C4-2B (cell line): ENCODE measurements around the gene KIAA0825.

ENCODE experiments used
- H3K27ac ChIP-seq: fragments of 450-650 bp; 2 replicates; pipeline ENCODE4 v1.5.1; 2017
- ZFX ChIP-seq: fragments of 450-650 bp; IDR thresholded peaks from 2 replicates; pipeline ENCODE4 v1.6.1; 2017
- TF ChIP-seq, protein P1 (sequence below): fragments of 450-650 bp; conservative IDR thresholded peaks from 2 replicates; pipeline ENCODE4 v1.5.1; 2017; ENCODE audit warnings: mild to moderate bottlenecking

Gene KIAA0825

DNA sequence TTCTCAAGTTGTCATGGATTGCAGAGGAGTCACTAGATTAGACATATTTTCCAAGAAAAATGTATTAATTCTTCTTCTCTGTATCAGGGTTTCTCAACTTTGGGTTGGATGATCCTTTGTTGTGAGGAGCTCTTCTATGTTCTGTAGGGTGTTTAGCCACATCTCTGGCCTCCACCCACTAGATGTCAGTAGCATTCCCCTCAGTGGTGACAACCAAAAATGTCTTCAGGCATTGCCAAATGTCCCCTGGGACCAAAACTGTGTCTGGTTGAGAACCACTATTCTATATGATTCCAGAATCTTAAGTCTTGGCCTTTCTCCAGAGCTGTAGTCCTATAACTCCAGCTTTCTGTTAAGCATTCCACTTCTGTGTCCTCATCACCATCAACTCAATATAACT, 220.9 kb downstream of the KIAA0825 start:
- TF ChIP-seq, protein P1, sequence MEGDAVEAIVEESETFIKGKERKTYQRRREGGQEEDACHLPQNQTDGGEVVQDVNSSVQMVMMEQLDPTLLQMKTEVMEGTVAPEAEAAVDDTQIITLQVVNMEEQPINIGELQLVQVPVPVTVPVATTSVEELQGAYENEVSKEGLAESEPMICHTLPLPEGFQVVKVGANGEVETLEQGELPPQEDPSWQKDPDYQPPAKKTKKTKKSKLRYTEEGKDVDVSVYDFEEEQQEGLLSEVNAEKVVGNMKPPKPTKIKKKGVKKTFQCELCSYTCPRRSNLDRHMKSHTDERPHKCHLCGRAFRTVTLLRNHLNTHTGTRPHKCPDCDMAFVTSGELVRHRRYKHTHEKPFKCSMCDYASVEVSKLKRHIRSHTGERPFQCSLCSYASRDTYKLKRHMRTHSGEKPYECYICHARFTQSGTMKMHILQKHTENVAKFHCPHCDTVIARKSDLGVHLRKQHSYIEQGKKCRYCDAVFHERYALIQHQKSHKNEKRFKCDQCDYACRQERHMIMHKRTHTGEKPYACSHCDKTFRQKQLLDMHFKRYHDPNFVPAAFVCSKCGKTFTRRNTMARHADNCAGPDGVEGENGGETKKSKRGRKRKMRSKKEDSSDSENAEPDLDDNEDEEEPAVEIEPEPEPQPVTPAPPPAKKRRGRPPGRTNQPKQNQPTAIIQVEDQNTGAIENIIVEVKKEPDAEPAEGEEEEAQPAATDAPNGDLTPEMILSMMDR: peak; percentile 11; the same call in 1 of the 2 replicates
- no peak for TF ChIP-seq ZFX
- no peak overlapping the region for H3K27ac ChIP-seq

DNA sequence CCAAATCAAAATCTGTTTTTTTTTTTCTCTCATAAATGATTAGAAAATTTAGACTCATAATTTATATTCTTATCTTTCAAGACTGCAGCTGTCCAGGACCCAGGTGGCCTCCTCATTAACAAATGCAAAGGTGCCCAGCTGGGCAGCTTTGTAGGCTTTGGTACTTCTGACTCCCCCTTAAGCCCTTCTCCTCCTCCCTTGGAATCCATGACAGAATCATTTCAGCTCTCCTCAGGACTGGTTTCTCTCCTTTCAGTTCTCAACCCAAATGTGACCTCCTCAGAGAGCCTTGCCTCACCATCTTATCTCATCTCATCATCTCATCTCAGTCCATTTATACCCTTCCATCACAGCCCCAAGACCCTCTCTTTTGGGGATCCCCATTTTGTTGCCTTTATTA, 221.7 kb downstream of the KIAA0825 start:
- H3K27ac ChIP-seq: no peak overlapping the region
- TF ChIP-seq, protein P1: no peak
- TF ChIP-seq ZFX: no peak

DNA sequence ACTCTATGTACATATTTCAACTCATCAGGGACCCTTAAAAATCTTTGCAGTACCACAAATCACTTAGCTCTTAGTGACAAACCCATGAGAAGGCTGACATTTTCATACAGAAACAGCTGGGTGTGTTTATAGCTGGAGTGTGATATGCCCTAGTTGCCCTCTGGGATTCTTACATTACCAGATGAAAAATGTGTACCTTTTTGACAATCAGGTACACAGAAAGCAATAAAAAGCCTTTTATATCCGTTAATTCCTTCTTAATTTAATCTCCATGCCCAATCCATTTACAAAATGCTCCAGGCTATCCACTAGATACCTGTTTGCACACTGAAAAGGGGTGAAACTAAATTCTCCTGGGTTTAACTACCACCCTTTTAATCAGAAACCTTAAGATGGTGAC, 222.9 kb downstream of the KIAA0825 start:
- H3K27ac ChIP-seq: no peak overlapping the region
- TF ChIP-seq, protein P1: no peak
- no peak for TF ChIP-seq ZFX

DNA sequence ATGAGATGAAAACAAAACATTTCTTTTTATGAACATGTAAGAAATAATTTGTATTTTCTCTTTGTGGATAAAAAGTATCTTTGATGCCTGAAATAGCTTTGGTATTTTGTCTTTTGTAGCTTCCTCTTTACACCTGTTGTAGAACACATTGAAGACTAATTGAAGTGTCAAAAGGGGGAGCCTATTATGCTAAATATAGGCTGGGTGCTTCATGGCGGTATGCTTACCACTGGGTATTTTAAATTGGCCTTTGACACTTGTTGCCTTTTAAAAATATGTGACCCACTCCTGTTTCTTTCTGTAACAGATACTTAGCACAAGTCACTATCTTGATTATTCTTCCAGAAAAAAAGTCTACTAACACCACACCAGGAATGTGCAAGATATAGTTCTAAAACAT, 226.4 kb downstream of the KIAA0825 start:
- H3K27ac ChIP-seq: no peak overlapping the region
- TF ChIP-seq, protein P1: no peak
- no peak for TF ChIP-seq ZFX

DNA sequence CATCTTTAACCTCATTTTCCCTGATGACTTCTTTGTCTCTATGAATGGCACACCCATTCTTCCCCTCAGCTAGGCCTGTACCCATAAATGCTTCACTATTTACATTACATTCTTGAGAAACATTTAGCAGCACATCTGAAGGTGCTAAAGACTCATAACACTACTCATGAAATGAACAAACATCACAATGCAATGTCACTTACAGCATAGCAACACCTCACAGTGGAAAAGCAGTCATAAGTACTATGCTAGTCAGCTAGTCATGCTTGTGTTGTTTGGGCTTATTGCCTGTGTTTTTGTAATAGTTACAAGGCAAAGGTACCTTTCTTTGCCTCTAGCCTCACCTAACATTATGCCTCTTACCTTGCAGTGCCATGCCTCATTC, 228.9 kb downstream of the KIAA0825 start:
- TF ChIP-seq, protein P1: no peak
- no peak for TF ChIP-seq ZFX
- H3K27ac ChIP-seq: no peak overlapping the region

DNA sequence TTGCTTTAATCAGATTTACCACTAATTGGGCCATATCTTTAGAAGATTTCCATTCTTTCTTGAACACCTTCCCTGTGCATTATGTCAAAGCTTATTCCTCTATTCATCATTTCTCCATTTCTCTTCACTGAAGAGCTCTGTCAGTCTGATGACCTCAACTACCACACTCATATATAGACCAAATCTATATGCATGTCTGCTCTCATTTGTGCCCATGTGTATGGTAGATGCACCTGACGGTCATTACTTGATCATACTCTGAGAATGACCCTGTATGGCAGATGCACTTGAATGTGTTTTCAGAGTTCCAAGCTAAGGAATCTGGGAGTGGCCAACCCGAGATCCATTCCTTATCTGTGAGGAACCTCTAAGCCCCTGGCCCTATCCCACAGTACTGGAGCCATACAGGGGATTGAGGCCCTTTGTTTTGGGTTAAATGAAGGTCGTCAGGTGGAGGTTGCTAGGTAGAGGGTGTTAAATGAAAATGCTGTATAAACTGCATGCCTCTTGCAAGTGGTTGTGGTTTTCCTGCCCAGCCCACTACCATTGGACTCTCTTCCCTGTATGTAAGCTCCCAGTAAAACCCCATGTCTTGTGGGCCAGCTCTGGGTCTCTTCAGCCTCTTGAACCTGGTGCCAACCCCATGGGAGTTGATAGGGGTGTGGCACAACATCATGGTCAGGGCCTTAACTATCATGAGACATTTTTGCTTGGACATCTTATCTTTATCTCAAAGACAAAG, 229.5 kb downstream of the KIAA0825 start:
- TF ChIP-seq, protein P1: no peak
- TF ChIP-seq ZFX: no peak
- peak overlapping the region; percentile 37; the same call in 1 of the 2 replicates for H3K27ac ChIP-seq

DNA sequence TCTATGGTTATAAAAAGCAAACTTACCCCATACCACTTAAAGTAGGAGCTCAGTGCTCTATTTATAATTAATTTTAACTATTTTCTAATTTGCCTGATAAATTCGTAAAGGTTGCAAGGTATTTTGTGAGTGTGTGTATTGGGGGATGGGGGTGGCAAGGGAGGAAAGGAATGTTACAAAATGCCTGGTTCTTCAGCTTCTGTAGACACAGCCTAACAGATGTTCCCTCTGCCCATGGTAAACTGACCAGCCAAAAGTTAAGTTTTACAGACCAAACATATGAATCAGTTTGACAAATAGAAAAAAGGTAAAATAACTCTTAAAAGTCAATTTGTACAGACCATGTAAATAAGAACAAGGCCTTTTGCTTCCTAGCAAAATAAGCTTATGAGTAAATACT, 232.6 kb downstream of the KIAA0825 start:
- H3K27ac ChIP-seq: no peak overlapping the region
- no peak for TF ChIP-seq ZFX

DNA sequence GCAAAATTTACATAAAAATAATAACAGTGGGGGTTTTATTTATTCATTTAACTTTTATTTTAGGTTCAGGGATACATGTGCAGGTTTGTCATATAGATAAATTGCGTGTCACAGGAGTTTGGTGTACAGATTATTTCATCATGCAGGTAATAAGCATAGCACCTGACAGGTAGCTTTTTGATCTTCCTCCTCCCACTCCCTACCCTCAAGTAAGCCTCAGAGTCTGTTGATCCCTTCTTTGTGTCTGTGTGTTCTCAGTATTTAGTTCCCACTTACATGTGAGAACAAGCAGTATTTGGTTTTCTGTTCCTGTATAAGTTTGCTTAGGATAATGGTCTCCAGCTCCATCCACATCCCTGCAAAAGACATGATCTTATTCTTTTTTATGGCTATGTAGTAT, 240.3 kb downstream of the KIAA0825 start:
- no peak for TF ChIP-seq ZFX
- no peak overlapping the region for H3K27ac ChIP-seq
